Prostate gland (tissue), 2 donors: ENCODE results near the gene ANKRD23. TPM values are rescaled to one million over a fixed set of nuclear protein-coding genes. Genes with fewer than 3 reads are reported as not detected.
A peak's percentile ranks its signal among the peaks of the same experiment; 100 is the strongest.

Experiments used
- DNase-seq: peaks from one replicate; pipeline ENCODE4 v3.0.0-alpha.2; 2019; ENCODE audit warnings: low spot score
- H3K27ac ChIP-seq, 2 donors: fragments of 200-600 bp; sonication (generic); 2 replicates each; pipeline ENCODE4 v1.5.1; 2017 to 2019
- H3K27me3 ChIP-seq: fragments of 200-600 bp; sonication (generic); replicated peaks from 2 replicates; pipeline ENCODE4 v1.5.1; 2019; ENCODE audit not compliant: insufficient read depth
- H3K36me3 ChIP-seq, 2 donors: fragments of 200-600 bp; sonication (generic); 1 replicate in 1 of 2; 2 replicates in 1 of 2; pipeline versions ENCODE4 v1.5.1 to v1.8.1; 2017 to 2019
- H3K4me1 ChIP-seq: fragments of 200-600 bp; sonication (generic); replicated peaks from 2 replicates; pipeline ENCODE4 v1.5.1; 2019
- H3K4me3 ChIP-seq, 2 donors: fragments of 200-600 bp; sonication (generic); 2 replicates each; pipeline ENCODE4 v1.5.1; 2017 to 2019
- H3K9me3 ChIP-seq: fragments of 200-600 bp; sonication (generic); 2 replicates; pipeline ENCODE4 v1.5.1; 2017
- POLR2A ChIP-seq: fragments of 450-650 bp; IDR thresholded peaks from one replicate; pipeline ENCODE4 v1.6.1; 2016; ENCODE audit warnings: antibody characterized with exemption, mild to moderate bottlenecking
- POLR2AphosphoS5 ChIP-seq: sonication (generic); formaldehyde crosslinking; IDR thresholded peaks from one replicate; pipeline ENCODE4 v1.6.1; 2017; ENCODE audit warnings: antibody characterized with exemption
- WGBS: methylation state at CpG from one replicate; pipeline ENCODE4 v1.1.5; 2018; 5-methylcytosine and 5-hydroxymethylcytosine counted together
- intact Hi-C: fragments of 100-400 bp; cut with DNase I; formaldehyde crosslinking; loops from one replicate; pipeline ENCODE4 v1.14.2; 2022
- total RNA-seq, 2 donors: library from RNA; depleted of rRNA; stranded (reverse); fragments of >200 nt; gene quantifications; one replicate each; pipeline ENCODE4 v1.1.0, GENCODE V29; 2016
- TF ChIP-seq, protein P1 (sequence below), 4 experiments: fragments of 200-600 bp in 2 of 4; fragments of 450-650 bp in 2 of 4; sonication (generic) in 2 of 4; IDR thresholded peaks; 1 replicate in 3 of 4; 2 replicates in 1 of 4; pipeline ENCODE4 v1.5.1; 2016 to 2019; ENCODE audit warnings: antibody characterized with exemption in 4 of 4, mild to moderate bottlenecking in 2 of 4, moderate library complexity in 2 of 4

The ANKRD23 gene
- total RNA-seq, 2 donors from 2014 or later = 11.4 to 15.2 TPM

DNA sequence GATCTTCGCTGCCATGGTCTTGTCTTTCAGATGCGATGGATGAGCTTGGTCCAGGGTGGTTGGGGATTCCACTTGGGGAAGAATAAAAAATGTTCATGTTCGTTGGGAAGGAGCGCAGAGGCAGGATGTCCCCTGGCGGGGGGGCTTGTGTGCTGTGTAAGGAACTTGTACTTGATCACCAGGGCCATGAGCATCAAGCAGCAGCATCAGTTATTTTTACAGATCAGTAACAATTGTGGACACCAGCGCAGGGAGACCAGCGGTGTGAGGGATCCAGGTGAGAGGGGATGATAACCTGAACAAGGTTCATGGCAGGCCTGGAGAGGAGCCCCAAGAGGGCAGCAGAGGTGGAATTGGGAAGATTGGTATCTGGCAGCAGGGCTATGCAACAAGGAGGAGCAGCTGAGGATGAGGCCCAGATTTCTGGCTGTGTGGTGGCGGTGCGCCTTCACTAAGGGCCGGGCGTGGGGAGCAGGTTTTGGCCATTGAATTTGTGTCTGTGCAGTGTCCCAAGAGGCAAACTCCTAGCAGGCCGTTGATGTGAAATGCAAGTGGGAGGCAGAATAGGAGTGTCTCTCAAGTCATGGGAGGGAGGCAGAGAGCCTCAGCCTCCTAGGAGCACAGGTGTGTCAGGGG is 23.8 kb downstream of the ANKRD23 start:
- TF ChIP-seq POLR2A = no peak
- TF ChIP-seq POLR2AphosphoS5 = no peak
- TF ChIP-seq, protein P1, sequence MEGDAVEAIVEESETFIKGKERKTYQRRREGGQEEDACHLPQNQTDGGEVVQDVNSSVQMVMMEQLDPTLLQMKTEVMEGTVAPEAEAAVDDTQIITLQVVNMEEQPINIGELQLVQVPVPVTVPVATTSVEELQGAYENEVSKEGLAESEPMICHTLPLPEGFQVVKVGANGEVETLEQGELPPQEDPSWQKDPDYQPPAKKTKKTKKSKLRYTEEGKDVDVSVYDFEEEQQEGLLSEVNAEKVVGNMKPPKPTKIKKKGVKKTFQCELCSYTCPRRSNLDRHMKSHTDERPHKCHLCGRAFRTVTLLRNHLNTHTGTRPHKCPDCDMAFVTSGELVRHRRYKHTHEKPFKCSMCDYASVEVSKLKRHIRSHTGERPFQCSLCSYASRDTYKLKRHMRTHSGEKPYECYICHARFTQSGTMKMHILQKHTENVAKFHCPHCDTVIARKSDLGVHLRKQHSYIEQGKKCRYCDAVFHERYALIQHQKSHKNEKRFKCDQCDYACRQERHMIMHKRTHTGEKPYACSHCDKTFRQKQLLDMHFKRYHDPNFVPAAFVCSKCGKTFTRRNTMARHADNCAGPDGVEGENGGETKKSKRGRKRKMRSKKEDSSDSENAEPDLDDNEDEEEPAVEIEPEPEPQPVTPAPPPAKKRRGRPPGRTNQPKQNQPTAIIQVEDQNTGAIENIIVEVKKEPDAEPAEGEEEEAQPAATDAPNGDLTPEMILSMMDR (IDR thresholded peaks at IDR 0.05) = no peak
- Histone ChIP-seq H3K9me3 (no peaks in the 10 kb centered on the region), H3K36me3 (no peaks in the 10 kb centered on the region), H3K4me1 (peaks cover 22% of the 10 kb centered on the region), H3K27ac (no peak overlapping the region), H3K27me3 (no peaks in the 10 kb centered on the region), H3K4me3 (no peak overlapping the region)
- no peak for DNase-seq
- intact Hi-C loops = loop anchor here (5.0 kb wide), 2 partner anchors 37 to 288 kb away; partner anchors contain the start of gene ANKRD39
- 87% methylated on average over 12 of the region's 12 CpGs for WGBS

DNA sequence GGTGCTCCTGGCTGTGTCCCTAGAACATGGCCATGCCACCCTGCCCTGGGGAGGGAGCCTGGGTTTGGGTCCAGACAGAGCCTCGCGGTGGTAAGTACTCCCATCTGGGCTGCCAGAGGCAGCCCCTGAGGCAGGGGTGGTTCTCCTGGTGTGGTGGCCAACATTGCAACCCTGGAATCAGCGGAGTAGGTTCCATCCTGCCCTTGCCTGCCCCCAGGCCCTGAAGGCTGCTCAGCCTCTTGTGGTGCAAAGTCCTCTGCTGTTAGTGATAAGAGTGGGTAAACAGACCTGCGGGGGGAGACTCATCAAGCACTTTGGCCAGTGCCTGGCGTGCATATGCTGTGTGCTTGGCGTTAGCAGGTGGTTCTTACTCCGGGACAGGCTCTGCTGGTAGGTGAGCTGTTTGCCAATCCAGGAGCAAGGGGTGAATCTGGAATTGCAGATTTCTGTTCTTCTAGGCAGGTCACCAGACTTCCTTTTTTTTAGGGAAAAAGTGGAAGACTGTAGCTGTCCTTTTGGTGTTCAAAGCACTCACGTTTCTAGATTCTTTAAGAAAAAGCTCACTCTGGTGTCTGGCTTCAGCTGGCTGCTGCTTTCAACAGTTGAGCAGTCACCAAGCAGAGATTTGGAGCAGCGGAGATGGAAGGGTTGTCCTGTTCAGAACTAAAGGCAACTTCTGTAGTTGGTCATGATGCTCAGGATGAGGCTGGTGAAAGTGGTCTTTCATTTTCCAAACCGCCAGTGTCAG is 24.5 kb downstream of the ANKRD23 start:
- 53% methylated on average over 10 of the region's 10 CpGs for WGBS
- Histone ChIP-seq H3K9me3 (no peaks in the 10 kb centered on the region), H3K4me3 (no peak overlapping the region), H3K27me3 (no peaks in the 10 kb centered on the region), H3K27ac (no peak overlapping the region), H3K4me1 (peaks cover 22% of the 10 kb centered on the region), H3K36me3 (no peaks in the 10 kb centered on the region)
- intact Hi-C loops = loop anchor here (5.0 kb wide), 2 partner anchors 38 to 287 kb away; partner anchors contain the start of gene ANKRD39
- no peak for DNase-seq
- TF ChIP-seq, protein P1 (IDR thresholded peaks at IDR 0.05) = no peak
- TF ChIP-seq POLR2A (no peak), POLR2AphosphoS5 (no peak)

DNA sequence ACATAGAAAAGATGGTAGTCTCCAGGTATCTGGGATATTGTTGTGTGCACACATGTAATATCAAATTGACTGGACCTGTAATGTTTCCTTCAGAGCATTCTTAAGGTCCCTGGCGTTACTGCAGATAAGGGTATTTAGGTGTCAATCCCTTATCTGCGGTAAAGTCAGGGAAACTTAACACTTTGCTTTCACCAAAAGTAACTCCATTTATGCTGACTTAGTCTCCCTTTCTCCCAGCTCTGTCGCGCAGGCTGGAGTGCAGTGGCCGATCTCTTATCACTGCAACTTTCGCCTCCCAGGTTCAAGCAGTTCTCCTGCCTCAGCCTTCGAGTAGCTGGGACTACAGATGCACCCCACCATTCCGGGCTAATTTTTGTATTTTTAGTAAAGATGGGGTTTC is 25.9 kb downstream of the ANKRD23 start:
- no peaks in the 10 kb centered on the region for H3K27me3 ChIP-seq
- intact Hi-C loops = loop anchor here (5.0 kb wide), 2 partner anchors 39 to 286 kb away; partner anchors contain the start of gene ANKRD39
- DNase-seq = no peak
- no peak overlapping the region for H3K27ac ChIP-seq
- peaks cover 16% of the 10 kb centered on the region for H3K4me1 ChIP-seq
- 75% methylated on average over 8 of the region's 8 CpGs for WGBS
- TF ChIP-seq POLR2A = no peak
- TF ChIP-seq, protein P1 (IDR thresholded peaks at IDR 0.05) = no peak
- no peaks in the 10 kb centered on the region for H3K9me3 ChIP-seq
- H3K4me3 ChIP-seq = peak overlapping the region in 1 of 2 donors; percentile 70
- no peaks in the 10 kb centered on the region for H3K36me3 ChIP-seq

DNA sequence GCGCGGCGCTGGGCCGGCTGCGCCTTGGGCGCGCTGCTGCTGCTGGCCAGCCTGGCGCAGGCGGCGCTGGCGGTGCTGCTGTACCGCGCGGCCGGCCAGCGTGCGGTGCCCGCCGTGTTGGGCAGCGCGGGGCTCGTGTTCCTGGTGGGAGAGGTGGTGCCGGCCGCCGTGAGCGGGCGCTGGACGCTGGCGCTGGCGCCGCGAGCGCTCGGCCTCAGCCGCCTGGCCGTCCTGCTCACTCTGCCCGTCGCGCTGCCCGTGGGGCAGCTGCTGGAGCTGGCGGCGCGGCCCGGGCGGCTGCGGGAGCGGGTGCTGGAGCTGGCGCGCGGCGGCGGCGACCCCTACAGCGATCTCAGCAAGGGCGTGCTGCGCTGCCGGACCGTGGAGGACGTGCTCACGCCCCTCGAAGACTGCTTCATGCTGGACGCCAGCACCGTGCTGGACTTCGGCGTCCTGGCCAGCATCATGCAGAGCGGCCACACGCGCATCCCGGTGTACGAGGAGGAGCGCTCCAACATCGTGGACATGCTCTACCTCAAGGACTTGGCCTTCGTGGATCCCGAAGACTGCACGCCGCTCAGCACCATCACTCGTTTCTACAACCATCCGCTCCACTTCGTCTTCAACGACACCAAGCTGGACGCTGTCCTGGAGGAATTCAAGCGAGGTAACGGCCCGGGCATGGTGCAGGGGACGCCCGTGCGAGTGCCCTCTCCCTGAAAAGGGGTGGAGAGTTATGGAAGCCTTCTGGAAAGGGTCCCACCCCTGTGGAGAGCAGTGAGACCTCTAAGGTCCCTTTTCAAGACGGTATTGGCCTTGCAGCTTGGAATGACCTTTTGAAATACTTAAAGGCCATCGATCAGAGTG is 26.8 kb downstream of the ANKRD23 start:
- 4% methylated on average over 45 of the region's 89 CpGs for WGBS
- intact Hi-C loops = loop anchor here (5.0 kb wide), 2 partner anchors 40 to 285 kb away; partner anchors contain the start of gene ANKRD39
- peaks cover 16% of the 10 kb centered on the region for H3K4me1 ChIP-seq

More for the DNA sequence above, 26.8 kb downstream of the ANKRD23 start:
- Histone ChIP-seq H3K36me3 (no peaks in the 10 kb centered on the region), H3K27me3 (no peaks in the 10 kb centered on the region), H3K4me3 (peak overlapping the region; percentile 52 to 70), H3K9me3 (no peaks in the 10 kb centered on the region), H3K27ac (peak overlapping the region in 1 of 2 donors; percentile 96)
- TF ChIP-seq POLR2AphosphoS5 (no peak), POLR2A (no peak)
- TF ChIP-seq, protein P1 (IDR thresholded peaks at IDR 0.05) = peak in 1 of 4 experiments; percentile 2
- DNase-seq = no peak
